ENCODE measurements around the gene PATL2.
"Not testable (repeated sequence)": the region's sequence is repeated elsewhere in the genome, so short reads cannot be mapped to it uniquely, and the experiment has no call there.

The PATL2 gene

GRCh38 chr15:44719293-44719999 is 8.3 kb upstream of the PATL2 start:
- DNase-seq (ENCODE audit: low read depth) = peak; percentile 45

GRCh38 chr15:44718927-44719292 is 7.8 kb upstream of the PATL2 start:
- DNase-seq (ENCODE audit: low read depth) = no peak

DNA sequence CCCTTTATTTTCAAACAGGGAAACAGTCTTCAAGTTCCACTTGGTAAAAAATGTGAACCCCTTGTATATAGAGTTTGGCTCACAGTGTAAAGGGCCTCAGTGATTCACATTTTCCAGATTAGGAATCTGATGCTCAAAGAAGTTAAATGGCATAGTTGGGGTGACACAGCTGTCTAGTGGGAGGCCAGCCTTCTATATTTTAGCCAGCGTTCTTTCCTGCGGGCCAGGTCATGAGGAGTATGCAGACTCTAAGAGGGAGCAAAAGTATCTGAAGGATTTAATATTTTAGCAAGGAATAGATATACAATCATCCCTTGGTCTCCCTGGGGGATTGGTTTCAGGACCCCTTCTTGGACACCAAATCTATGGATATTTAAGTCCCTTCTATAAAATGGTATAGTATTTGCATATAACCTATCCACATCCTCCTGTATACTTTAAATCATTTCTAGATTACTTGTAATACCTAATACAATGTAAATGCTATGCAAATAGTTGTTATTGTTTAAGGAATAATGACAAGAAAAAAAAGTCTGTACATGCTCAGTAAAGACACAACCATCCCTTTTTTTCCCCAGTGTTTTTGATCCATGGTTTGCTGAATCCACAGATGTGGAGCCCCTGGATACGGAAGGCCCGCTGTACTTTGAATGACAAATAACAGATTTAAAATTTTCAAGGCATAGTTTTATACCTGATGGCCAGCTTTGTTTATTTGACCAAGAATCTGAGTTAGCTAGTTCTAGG is 7.2 kb upstream of the PATL2 start:
- no peak for DNase-seq (ENCODE audit: low read depth)

DNA sequence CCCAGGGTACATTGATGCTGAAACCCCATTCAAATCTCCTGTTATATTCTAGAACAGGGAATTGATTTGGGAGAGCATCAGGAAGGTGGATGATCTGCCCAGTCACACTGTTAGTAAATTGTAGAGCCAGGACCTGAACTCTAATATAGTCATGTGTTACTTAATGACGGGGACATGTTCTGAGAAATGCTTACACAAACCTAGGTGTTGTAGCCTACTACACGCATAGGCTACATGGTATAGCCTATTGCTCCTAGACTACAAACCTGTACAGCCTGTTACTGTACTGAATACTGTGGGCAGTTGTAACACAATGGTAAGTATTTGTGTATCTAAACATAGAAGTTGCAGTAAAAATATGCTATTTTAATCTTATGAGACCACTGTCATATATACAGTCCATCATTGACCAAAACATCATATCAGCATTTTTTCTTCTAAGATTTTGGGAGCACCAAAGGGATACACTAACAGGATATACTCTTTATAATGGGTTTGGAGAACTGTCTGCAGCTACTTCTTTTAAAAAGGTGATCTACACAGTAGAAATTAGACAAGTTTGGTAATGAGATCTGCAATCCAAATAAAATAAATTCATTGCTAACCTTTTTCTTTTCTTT is 6.0 kb upstream of the PATL2 start:
- DNase-seq (ENCODE audit: low read depth) = no peak

- no peak for DNase-seq (ENCODE audit: low read depth)
Observed at GRCh38 chr15:44715797-44716334, 4.7 kb upstream of the PATL2 start.

- no peak for DNase-seq (ENCODE audit: low read depth)
Observed at GRCh38 chr15:44715142-44715796, 4.1 kb upstream of the PATL2 start.

GRCh38 chr15:44713006-44713966 is 2.2 kb upstream of the PATL2 start:
- no peak for DNase-seq (ENCODE audit: low read depth)

DNA sequence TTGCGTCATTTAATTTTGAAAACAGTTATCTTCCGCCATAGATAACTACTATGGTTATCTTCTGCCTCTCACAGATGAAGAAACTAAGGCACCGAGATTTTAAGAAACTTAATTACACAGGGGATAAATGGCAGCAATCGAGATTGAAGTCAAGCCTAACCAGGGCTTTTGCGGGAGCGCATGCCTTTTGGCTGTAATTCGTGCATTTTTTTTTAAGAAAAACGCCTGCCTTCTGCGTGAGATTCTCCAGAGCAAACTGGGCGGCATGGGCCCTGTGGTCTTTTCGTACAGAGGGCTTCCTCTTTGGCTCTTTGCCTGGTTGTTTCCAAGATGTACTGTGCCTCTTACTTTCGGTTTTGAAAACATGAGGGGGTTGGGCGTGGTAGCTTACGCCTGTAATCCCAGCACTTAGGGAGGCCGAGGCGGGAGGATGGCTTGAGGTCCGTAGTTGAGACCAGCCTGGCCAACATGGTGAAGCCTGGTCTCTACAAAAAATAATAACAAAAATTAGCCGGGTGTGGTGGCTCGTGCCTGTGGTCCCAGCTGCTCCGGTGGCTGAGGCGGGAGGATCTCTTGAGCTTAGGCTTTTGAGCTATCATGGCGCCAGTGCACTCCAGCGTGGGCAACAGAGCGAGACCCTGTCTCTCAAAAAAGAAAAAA is 1.4 kb upstream of the PATL2 start:
- DNase-seq (ENCODE audit: low read depth) = peak; percentile 38

- peak; percentile 42 for DNase-seq (ENCODE audit: low read depth)
Observed at GRCh38 chr15:44711743-44712345, 721 bp upstream of the PATL2 start.

GRCh38 chr15:44710236-44711095 is 657 bp downstream of the PATL2 start:
- no peak for DNase-seq (ENCODE audit: low read depth)

GRCh38 chr15:44706946-44707636 is 4.0 kb downstream of the PATL2 start:
- no peak for DNase-seq (ENCODE audit: low read depth)

- no peak for DNase-seq (ENCODE audit: low read depth)
Observed at GRCh38 chr15:44706401-44706800, 4.7 kb downstream of the PATL2 start.

DNA sequence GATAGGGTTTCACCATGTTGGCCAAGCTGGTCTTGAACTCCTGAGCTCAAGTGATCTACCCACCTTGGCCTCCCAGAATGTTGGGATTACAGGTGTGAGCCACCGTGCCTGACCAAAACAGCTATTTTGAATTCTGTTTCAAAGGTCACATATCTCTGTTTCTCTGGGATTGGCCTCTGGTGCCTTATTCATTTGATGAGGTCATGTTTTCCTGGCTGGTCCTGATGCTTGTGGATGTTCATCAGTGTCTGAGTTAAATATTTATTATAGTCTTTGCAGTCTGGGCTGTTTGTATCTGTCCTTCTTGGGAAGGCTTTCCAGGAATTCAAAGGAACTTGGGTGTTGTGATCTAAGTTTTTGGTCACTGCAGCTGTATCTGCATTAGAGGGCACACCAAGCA is 5.1 kb downstream of the PATL2 start:
- DNase-seq (ENCODE audit: low read depth) = no peak

GRCh38 chr15:44700676-44701075 is 10.4 kb downstream of the PATL2 start:
- DNase-seq (ENCODE audit: low read depth) = not testable (repeated sequence)

DNA sequence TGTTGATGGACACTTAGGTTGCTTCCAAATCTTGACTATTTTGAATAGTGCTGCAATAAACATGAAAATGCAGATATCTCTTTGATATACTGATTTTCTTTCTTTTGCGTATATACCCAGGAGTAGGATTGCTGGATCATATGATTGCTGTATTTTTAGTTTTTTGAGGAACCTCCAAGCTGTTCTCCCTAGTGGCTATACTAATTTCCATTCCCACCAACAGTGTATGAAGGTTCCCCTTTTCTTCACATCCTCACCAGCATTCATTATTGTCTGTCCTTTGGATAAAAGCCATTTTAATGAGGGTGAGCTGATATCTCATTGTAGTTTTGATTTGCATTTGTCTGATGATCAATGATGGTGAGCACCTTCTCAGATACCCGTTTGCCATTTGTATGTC is 12.5 kb downstream of the PATL2 start:
- no peak for DNase-seq (ENCODE audit: low read depth)

GRCh38 chr15:44697014-44697413 is 14.1 kb downstream of the PATL2 start:
- DNase-seq (ENCODE audit: low read depth) = no peak

GRCh38 chr15:44695294-44695693 is 15.8 kb downstream of the PATL2 start:
- no peak for DNase-seq (ENCODE audit: low read depth)

- DNase-seq (ENCODE audit: low read depth) = no peak
Observed at GRCh38 chr15:44694416-44694815, 16.7 kb downstream of the PATL2 start.

- no peak for DNase-seq (ENCODE audit: low read depth)
Observed at GRCh38 chr15:44692659-44693058, 18.5 kb downstream of the PATL2 start.

Measured in stimulated activated CD8-positive, alpha-beta memory T cell treated with anti-CD3 and anti-CD28 coated beads, Interleukin-4, amount 100 ng/mL, for 24 hours (primary cell).